Activated naive CD4-positive, alpha-beta T cell treated with Interleukin-2 at 50 U/mL for 16 hours (primary cell): ENCODE results near the gene OR13C5.
"Not testable (repeated sequence)": the region's sequence is repeated elsewhere in the genome, so short reads cannot be mapped to it uniquely, and the experiment has no call there.

Experiments
- DNase-seq: peaks from one replicate; pipeline ENCODE4 v3.0.0-alpha.2; 2020

The OR13C5 gene, protein sequence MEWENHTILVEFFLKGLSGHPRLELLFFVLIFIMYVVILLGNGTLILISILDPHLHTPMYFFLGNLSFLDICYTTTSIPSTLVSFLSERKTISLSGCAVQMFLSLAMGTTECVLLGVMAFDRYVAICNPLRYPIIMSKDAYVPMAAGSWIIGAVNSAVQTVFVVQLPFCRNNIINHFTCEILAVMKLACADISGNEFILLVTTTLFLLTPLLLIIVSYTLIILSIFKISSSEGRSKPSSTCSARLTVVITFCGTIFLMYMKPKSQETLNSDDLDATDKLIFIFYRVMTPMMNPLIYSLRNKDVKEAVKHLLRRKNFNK

DNA sequence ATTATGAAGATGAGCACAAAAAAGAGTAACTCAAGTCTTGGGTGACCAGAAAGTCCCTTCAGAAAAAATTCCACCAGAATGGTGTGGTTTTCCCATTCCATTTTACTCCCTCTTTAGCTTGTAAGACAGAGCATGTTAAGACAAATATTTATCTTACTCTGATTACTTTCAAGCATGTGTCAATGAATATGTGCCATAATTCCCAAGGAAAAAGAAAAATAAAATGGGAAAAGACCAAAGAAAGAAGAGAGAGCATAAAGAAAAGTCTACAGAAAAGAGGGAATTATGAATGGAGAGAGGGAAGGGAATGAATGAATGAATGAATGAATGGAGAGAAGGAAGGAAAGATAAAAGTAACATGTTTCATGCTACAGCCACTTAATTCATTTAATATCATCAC is at the start of gene OR13C5:
OR13C5 (minus strand) TSS at position 101 of the 400 bp plus-strand sequence; CDS start at position 101, 0 bp downstream.
- not testable (repeated sequence) for DNase-seq

DNA sequence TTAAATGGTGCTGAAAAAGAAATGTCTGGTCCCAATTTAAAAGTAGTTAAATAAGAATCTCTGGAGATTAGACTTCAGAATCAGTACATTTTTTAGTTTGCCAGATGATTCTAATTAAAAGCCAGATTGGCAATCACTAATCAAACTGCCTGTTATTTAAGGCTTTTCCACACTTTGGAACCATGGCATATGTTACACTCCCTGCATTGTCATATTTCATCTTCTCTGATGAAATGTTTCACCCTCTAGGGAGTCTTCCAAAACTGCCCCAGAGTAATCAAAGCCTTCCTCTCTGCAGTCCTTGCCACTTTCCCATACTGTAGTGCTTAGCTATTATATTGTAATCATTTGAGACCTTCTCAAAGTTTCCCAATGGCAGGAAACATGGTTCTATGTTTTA is 36.2 kb upstream of the OR13C5 start:
- no peak for DNase-seq

DNA sequence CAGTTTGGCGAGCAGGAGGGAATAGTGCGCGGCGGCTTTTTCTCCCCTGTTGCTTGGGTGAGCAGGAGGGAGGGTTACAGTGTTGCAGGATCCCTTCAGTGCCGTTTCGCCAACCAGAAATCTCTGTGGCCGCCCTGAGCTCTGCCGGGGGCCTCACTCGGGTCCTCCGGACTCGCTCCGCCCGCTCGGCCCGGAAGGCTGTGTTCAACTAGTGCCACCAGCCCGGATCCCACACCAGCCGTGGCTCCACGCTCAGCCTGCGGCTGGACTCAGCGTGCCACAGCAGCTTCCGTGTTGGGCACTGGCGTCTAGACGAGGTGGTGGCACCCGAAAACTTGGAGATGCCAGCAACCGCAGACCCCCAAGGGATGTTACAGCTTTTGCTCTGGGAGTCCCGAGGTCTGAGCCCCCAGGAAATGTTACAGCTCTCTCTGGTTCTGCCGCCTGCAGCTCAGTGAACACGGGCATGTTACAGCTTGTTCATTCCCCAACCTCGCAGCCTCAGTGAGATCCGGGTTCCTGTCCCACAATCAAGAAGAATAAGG is 34.8 kb upstream of the OR13C5 start:
- DNase-seq: no peak

DNA sequence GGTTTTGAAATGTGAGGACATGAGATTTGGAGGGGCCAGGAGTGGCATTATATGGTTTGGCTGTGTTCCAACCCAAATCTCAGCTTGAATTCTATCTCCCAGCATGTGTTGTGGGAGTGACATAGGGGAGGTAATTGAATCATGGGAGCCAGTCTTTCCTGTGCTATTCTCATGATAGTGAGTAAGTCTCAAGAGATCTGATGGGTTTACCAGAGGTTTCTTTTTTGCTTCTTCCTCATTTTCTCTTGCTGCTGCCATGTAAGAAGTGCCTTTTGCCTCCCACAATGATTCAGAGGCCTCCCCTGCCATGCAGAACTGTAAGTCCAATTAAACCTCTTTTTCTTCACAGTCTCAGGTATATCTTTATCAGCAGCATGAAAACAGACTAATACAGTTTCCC is 26.8 kb upstream of the OR13C5 start:
- DNase-seq: not testable (repeated sequence)

DNA sequence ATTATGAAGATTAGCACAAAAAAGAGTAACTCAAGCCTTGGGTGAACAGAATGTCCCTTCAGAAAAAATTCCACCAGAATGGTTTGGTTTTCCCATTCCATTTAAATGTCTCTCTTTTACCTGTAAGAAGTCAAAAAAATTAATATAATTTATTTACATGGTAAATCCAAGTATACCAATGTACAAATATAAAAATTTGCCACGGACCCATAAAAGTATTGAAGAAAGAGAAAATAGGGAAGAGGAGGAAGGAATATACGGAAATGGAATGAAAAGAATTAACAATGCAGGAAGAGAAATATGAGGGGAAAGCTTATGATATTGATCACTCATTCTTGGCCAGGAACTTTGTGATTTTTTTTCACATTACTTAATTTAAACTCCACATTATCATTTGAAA is 18.9 kb upstream of the OR13C5 start, which contains the start of gene OR13C9:
OR13C9 (minus strand) TSS at position 101 of the 400 bp plus-strand sequence; CDS start at position 101, 0 bp downstream.
- DNase-seq: no peak

DNA sequence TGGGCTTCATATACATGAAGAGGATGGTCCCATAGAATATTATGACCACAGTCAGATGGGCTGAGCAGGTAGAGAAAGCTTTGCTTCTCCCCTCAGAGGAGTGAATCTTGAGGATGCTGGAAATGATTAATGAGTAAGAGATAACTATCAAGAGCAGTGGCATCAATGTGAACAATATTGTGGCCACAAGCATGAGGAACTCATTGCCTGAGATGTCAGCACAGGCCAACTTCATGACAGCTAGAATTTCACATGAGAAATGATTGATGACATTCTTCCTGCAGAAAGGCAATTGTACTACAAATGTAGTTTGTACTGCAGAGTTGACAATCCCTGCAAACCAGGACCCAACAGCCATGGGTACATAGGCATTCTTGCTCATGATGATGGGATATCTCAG is 18.2 kb upstream of the OR13C5 start:
- DNase-seq: no peak

DNA sequence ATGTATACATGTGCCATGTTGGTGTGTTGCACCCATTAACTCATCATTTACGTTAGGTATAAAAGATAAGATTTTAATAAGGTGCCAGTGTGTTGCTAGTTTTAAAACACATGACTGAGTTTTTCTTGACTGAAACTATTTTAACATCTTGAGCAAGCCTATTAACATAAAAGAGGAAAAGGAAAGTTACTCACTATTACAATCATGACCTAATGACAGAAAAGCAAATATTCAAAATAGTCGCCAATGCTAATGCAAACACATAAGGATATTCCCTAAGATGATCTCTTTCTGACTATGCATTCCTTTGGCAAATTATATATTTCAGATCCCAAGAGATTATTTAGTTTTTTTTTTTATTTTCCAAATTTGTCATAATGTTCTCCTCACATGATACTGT is 12.0 kb upstream of the OR13C5 start:
- DNase-seq: no peak

DNA sequence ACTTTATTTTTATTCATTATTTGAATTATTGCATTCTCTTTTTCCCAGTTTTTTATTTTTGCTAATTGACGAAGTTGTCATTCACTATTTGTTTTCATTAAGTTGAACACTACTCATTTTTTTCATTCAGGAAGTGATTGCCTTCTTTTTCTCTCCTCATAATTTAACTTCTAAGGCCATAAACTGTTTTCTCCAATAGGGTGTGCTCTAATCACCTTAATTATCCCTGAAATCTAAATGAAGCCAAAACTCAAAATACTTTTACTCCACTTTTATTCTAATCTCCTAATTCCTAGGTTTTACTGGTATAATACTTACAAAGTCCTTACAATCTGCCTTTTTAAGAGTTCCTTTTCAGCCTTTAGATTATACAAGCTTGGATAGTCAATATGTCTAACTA is 9.1 kb upstream of the OR13C5 start:
- DNase-seq: no peak

DNA sequence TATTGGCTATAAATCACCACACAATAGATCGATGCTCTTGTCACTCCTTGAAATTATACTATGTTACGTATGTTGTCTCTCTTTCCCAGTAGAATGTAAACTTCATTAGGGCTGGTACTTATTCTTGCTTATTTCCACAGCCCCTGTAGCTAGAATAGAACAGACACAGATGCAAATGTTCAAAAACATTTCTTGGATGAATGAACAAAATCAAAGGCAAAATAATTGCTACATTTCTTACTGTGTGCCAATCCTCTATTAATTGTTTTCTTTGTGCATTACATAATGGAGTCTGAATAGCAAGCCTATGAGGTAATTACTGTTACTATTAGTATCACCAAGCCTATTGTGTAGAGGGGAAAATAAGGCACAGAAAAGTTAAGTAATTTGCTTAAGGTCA is 6.9 kb upstream of the OR13C5 start:
- DNase-seq: no peak

DNA sequence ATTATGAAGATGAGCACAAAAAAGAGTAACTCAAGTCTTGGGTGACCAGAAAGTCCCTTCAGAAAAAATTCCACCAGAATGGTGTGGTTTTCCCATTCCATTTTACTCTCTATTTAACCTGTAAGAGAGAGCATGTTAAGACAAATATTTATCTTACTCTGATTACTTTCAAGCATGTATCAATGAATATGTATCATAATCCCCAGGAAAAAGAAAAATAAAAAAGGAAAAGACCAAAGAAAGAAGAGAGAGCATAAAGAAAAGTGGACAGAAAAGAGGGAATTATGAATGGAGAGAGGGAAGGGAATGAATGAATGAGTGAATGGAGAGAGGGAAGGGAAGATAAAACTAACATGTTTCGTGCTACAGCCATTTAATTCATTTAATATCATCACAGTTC is 6.3 kb upstream of the OR13C5 start, which contains the start of gene OR13C2:
OR13C2 (minus strand) TSS at position 101 of the 400 bp plus-strand sequence; CDS start at position 101, 0 bp downstream.
- not testable (repeated sequence) for DNase-seq

DNA sequence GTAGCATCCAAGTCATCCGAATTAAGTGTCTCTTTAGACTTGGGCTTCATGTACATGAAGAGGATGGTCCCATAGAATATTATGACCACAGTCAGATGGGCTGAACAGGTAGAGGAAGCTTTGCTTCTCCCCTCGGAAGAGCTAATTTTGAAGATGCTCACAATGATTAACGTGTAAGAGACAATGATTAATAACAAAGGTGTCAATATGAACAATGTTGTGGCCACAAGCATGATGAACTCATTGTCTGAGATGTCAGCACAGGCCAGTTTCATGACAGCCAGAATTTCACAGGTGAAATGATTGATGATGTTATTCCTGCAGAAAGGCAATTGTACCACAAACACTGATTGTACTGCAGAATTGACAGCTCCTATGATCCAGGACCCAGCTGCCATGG is 5.6 kb upstream of the OR13C5 start:
- no peak for DNase-seq

DNA sequence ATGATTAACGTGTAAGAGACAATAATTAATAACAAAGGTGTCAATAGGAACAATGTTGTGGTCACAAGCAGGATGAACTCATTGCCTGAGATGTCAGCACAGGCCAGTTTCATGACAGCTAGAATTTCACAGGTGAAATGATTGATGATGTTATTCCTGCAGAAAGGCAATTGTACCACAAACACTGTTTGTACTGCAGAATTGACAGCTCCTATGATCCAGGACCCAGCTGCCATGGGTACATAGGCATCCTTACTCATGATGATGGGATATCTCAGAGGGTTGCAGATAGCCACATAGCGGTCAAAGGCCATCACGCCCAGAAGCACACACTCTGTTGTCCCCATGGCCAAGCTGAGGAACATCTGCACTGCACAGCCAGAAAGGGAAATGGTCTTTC is 464 bp downstream of the OR13C5 start:
- DNase-seq: not testable (repeated sequence)

DNA sequence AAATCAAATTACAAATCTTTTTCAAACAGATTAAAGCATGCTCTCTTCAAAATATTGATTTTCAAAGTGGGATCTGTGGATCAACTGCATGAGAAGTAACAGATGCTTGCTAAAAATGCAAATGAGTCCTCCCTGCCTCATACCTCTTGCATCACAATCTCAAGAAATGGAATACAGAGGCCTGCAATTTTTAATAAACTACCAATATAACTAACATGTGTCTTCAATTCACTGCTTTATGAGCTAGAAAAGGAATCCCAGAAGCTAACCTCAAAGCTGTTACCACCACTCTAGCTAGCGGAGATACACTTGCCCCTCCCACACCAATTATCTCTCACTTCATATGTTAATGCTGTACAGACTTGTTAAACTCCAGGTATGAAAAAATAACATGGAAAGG is 9.6 kb downstream of the OR13C5 start:
- no peak for DNase-seq

DNA sequence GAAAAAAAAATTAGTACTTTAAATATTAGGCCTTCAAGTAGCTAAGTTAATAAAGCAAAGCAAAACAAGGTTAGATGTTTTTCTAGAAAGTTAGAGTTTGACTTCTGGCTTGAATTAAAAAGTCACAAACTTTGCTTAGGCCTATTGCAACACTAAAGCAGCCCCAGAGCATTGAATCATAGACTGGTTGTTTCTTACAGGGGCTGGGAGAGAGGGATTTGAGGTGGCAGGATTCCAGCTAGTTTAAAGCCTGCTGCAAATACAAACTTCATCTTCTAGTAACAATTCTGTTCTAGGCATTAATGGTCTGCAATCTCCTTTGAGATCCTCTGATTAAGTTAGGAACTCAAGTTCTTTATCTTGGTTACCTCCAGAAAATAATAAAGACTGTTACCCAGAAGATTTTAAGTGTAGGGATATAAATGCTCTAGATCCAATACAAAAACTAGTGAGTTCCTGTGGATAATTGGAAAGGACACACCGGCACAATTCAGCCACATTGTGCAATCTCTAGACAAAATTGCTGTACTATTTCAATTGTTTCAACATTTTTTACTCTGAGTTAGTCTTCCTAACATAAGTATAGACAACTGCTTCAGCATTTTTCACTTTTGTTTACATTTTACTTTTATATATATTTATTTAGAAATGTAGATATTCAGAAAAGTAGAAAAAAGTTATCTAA is 12.6 kb downstream of the OR13C5 start:
- no peak for DNase-seq

DNA sequence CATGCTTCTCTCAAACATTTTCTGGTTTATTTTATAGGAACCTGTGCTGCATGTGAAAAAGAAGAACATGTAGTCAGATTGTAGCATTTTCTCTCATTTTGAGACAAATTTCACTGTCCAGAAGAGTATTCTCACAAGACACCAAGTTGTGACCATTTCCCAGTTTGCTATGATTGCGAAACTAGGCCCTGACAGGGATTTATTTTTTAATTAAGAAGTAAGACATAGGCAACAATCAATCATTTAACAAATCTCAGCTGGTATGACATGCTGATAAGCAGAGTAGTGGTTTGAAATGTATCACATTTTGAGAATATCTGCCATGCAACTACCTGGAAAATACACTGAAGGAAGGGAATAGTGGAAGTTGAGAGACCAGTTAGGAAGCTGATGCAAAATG is 18.7 kb downstream of the OR13C5 start:
- no peak for DNase-seq

DNA sequence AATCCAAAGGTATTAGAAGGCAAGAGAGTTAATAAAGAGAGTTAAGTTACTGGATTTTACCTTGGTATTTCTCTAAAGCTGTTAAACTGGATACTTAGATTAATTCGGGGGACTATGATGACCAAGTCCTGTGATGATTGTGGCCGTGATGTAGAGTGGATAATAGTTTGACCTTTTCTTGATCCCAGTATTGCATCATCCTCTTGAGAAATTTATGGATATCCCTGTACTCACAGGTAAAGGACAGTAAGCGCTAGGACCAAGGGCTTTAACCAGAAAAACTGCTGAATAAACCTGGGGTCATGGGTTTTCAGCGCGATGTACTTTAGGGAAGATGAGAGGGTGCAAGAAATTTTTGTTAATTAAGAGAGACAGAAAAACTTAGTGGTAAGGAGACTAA is 21.9 kb downstream of the OR13C5 start:
- no peak for DNase-seq

DNA sequence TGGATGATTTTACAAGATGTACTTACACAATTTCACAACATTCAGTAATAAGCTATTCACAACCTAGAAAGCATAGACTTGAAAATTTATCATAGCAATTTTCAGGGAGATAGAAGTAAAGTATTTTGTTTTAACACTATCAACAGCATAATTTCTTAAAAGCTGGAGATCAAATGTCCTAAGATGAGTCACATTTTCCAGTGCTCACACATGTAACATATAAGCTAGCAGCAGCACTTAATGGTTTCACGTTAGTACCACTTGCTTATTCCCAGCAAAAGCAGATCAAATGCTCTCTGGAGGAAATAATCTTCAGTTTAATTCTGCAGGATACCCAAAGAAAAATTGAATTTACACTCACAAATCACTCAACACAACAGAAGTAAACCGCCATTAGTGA is 23.8 kb downstream of the OR13C5 start:
- DNase-seq: no peak

DNA sequence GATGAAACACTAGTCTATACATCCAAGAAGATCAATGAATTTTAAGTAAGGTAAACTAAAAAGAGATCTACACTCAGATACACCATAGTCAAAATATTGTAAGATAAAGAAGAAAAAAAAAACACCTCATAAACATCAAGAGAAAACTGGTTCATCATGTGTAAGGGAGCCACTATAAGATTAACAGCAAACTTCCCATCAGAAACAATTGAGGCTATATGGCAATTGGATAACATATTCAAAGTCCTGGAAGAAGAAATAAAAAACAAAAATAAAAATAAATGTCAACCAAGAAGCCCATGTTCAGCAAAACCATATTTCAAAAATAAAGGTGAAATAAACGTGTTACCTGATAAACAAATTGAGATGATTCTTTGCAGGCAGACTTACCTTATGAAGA is 26.6 kb downstream of the OR13C5 start:
- DNase-seq: no peak

DNA sequence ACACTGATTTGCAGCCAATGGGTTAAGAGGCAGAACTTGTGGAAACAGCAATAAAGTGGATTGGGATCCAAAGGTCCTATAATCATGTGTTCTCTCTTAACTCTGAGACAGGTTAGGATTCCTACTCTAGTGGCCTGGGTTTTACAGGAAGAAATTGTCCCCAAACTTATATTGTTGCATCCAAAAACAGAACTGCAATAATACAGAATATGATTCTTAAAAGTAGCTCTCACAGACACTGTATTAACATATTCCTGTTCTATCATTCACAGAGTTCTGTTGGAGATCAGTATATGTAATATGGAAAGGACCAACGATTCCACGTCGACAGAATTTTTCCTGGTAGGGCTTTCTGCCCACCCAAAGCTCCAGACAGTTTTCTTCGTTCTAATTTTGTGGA is 30.3 kb downstream of the OR13C5 start, which contains the start of gene OR13C8:
OR13C8 (plus strand) TSS at position 301 of the 400 bp plus-strand sequence; CDS start at position 301, 0 bp downstream.
- no peak for DNase-seq

DNA sequence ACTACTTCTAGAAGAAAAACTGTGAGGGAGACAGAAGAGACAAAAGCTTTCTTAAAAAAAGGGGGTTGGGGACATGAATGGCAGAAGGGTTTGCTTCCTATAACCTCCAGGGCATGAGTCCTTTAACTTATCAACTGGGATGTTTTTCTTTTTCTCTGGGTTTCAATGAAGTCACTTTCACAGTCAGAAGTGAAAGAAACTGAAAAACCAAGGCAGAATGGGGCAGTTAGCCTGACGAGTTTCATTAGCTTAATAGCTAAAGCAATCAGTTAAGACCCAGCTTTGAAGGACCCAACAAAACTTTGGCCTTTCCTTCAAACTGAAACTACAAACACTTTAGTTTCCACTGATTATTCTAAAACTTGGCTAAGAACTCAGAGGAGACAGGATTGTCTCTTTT is 34.9 kb downstream of the OR13C5 start:
- no peak for DNase-seq

DNA sequence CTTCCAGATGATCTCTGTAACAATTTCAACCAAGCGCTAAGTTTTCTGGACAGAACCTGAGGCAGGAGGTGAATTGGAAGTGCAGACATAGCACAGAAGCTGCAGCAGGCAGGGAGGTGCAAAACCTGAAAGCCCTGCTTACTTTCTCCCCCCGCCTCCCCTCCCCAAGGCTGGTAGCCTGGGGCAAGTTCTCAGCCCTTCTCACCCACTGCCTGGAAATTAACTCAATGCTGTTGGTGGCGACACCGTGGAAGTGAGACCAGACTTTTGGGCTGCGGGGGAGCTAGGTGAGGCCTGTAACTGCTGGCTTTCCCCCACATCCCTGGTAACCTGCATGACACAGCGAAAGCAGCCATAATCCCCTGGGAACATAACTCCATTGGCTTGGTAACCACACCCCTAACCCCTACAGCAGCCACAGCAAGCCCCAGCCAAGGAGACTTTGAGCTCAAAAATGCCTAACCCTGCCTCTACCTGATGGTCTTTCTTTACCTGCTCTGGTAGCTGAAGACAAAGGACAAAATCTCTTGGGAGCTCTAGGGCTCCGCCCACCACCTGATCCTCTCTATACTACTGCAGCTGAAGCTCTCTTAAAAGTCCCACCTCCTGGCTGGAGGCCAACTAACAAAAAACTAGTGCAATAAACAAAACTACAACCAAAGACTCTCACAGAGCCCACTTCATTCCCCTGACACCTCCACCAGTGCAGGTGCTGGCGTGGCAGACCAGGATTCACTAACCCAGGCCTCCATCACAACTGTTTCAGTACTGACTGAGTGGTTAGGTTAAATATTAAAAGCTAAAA is 42.2 kb downstream of the OR13C5 start:
- no peak for DNase-seq

DNA sequence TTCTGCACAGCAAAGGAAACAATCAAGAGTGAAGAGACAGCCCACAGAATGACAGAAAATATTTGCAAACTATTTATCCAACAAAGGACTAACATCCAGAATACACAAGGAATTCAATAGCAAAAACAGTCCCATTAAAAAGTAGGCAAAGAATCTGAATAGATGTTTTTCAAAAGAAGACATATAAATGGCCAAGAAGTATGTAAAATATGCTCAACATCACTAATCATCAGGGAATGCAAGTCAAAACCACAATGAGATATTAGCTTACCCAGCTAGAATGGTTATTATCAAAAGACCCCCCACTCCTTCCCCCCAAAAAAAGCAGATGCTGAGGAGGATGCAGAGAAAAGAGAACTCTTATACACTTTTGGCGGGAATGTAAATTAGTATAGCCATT is 43.7 kb downstream of the OR13C5 start:
- no peak for DNase-seq

DNA sequence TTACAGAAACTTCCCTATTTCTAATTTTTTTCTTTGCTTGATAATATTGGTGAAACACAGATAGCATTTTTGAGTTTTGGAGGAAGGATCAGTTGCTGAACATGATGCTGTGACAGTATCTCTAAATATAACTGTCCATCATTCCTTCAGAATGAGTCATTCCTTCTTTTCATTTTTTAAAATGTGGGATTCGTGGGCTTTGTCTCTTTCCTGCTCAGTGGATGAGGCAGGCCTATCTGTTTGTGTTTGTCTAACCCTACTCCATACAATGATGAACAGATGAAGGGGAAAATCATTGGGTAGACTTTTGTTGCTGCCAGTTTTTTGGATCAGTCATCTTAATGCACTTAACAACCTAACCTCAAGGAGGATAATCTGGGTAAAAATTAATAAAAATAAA is 46.0 kb downstream of the OR13C5 start:
- no peak for DNase-seq
